Body of pancreas (tissue), 4 donors: ENCODE results near the gene GNAZ.

Experiments used
- CTCF ChIP-seq, 7 experiments: fragments of 450-650 bp in 4 of 7; fragments of 200-600 bp in 3 of 7; sonication (generic) in 3 of 7; IDR thresholded peaks; one replicate each; pipeline ENCODE4 v1.5.1; 2016 to 2019; ENCODE audit warnings: antibody characterized with exemption in 7 of 7
- POLR2A ChIP-seq, 3 donors: fragments of 450-650 bp; IDR thresholded peaks; one replicate each; pipeline ENCODE4 v1.6.1; 2016; ENCODE audit warnings: antibody characterized with exemption in 3 of 3, mild to moderate bottlenecking in 2 of 3

- TF ChIP-seq CTCF (IDR thresholded peaks at IDR 0.05) (no peak), POLR2A (IDR thresholded peaks at IDR 0.05) (no peak)
Observed at GRCh38 chr22:23113067-23113846, 42.9 kb downstream of the GNAZ start.
